H1 (cell line): ENCODE results near the gene KRT76. TPM values are rescaled to one million over a fixed set of nuclear protein-coding genes. Genes with fewer than 3 reads are reported as not detected.

Source experiments
- CHD2 ChIP-seq: IDR thresholded peaks from 2 replicates; pipeline ENCODE4 v1.6.1; 2012; ENCODE audit warnings: low read length, improper control_type of control experiment
- CHD7 ChIP-seq: fragments of 300-600 bp; sonication (generic); IDR thresholded peaks from 2 replicates; pipeline ENCODE4 v1.7.1; 2012; ENCODE audit warnings: low read length, moderate library complexity, mild to moderate bottlenecking, inconsistent platforms; ENCODE audit not compliant: insufficient replicate concordance
- HDAC2 ChIP-seq, 2 experiments: fragments of 300-600 bp in 1 of 2; sonication (generic) in 1 of 2; IDR thresholded peaks; 2 replicates each; pipeline ENCODE4 v1.6.1; 2011 to 2012; ENCODE audit warnings: low read depth in 2 of 2, low read length in 2 of 2, mild to moderate bottlenecking in 2 of 2, moderate library complexity in 2 of 2, borderline replicate concordance in 1 of 2, inconsistent platforms in 1 of 2
- JUN ChIP-seq: IDR thresholded peaks from 2 replicates; pipeline ENCODE4 v1.6.1; 2011; ENCODE audit warnings: low read depth, mild to moderate bottlenecking, improper control_type of control experiment, low read length
- KDM5A ChIP-seq: fragments of 200-600 bp; IDR thresholded peaks from 2 replicates; pipeline ENCODE4 v1.7.1; 2012; ENCODE audit warnings: mild to moderate bottlenecking, low read length, inconsistent platforms, mixed read lengths
- MAX ChIP-seq: IDR thresholded peaks from 2 replicates; pipeline ENCODE4 v1.6.1; 2012; ENCODE audit warnings: inconsistent platforms
- SAP30 ChIP-seq: fragments of 300-600 bp; sonication (generic); IDR thresholded peaks from 2 replicates; pipeline ENCODE4 v1.7.1; 2012; ENCODE audit warnings: low read length, moderate library complexity, mild to moderate bottlenecking, inconsistent platforms; ENCODE audit not compliant: insufficient read depth, insufficient replicate concordance
- SIRT6 ChIP-seq: IDR thresholded peaks from one replicate; pipeline ENCODE4 v1.7.1; 2012; ENCODE audit warnings: low read length, inconsistent platforms
- SIX5 ChIP-seq: IDR thresholded peaks from 2 replicates; pipeline ENCODE4 v1.6.1; 2011; ENCODE audit warnings: mild to moderate bottlenecking, low read depth, low read length
- polyA plus RNA-seq, 7 experiments: library from polyadenylated mRNA; depleted of rRNA in 3 of 7; stranded (reverse) in 5 of 7; unstranded in 2 of 7; fragments of >200 nt in 5 of 7; fragments of 200-250 nt in 2 of 7; gene quantifications; 1 replicate in 5 of 7; 2 replicates in 1 of 7; 4 replicates in 1 of 7; pipeline versions ENCODE4 v1.2.1 to v1.2.3, GENCODE V29; 2011 to 2013; ENCODE audit warnings: missing spikeins in 2 of 7, mixed read lengths in 2 of 7
- total RNA-seq: library from RNA; stranded (reverse); fragmentation: NEBNext Ultra II Directional; extraction: Animal tissue kit (Norgen Biotek cat#: 25700); gene quantifications from 2 replicates; pipeline ENCODE4 v1.2.1, GENCODE V29; 2021

Gene KRT76
- total and polyA plus RNA-seq, 2 of the 8 experiments (the other 6 are each of a cell fraction or from before 2014, with no cell fraction given), result not detected

GRCh38 chr12:52776435-52776834 is 710 bp downstream of the KRT76 start (continued):
- no peak for TF ChIP-seq CHD7
- no peak for TF ChIP-seq CHD2
- no peak for TF ChIP-seq HDAC2 (IDR thresholded peaks at IDR 0.05; ENCODE audit: borderline replicate concordance in 1 of 2, low read depth in 2 of 2, low read length in 2 of 2)
- TF ChIP-seq KDM5A, result no peak
- TF ChIP-seq MAX, result no peak
- TF ChIP-seq SIRT6, result no peak
- no peak for TF ChIP-seq JUN
- no peak for TF ChIP-seq SIX5
- TF ChIP-seq SAP30, result no peak
